HepG2 (cell line): ENCODE measurements around the gene CPT1C. TPM values are rescaled to one million over a fixed set of nuclear protein-coding genes. Genes with fewer than 3 reads are reported as not detected.

Experiments
- ATAC-seq: fragments of 200-7000 bp; cut with Tn5 transposase; 3 replicates; pipeline ENCODE4 v1.9.1; 2020; ENCODE audit warnings: mild to moderate bottlenecking, moderate library complexity
- BruUV-seq: library from RNA; stranded (reverse); fragments of 400-500 nt; replicated peaks from 2 replicates; lab custom pipeline; 2021; lab: Mats Ljungman, UMichigan
- CTCF ChIA-PET: fragments of 300-600 bp; formaldehyde crosslinking; extraction: SDS; loops from one replicate; lab custom pipeline; 2021; ENCODE audit warnings: low total read pairs, inconsistent platforms, low intra/inter-chr PET ratio; lab: Yijun Ruan, JAX
- POLR2A ChIA-PET: fragments of 350-600 bp; sonication (Branson Sonifier 250); formaldehyde crosslinking; loops from one replicate; lab custom pipeline; 2020; ENCODE audit warnings: antibody characterized with exemption, inconsistent platforms; lab: Yijun Ruan, JAX
- DNase-seq: peaks from one replicate; pipeline ENCODE4 v3.0.0-alpha.2; 2015; ENCODE audit warnings: low spot score
- FAIRE-seq: peaks from 3 replicates; lab custom pipeline; 2011; peaks lifted over from hg19 to GRCh38; lab: Jason Lieb, UNC
- H2AFZ ChIP-seq: one replicate; pipeline ENCODE4 v1.6.1; 2011; ENCODE audit warnings: low read length, inconsistent platforms
- H3K27ac ChIP-seq: fragments of 300-600 bp; 3 replicates; pipeline ENCODE4 v1.8.0; 2011; ENCODE audit warnings: mixed run types, mild to moderate bottlenecking, mixed read lengths, low read length, inconsistent platforms; ENCODE audit not compliant: insufficient read depth; ENCODE audit errors: extremely low read length
- H3K27me3 ChIP-seq, 2 experiments: fragments of 200-600 bp in 1 of 2; 2 replicates in 1 of 2; 3 replicates in 1 of 2; pipeline versions ENCODE4 v1.6.0 to v1.8.0; 2011; ENCODE audit warnings: low read length in 2 of 2, mild to moderate bottlenecking in 2 of 2, moderate library complexity in 2 of 2, inconsistent platforms in 1 of 2; ENCODE audit not compliant: insufficient read depth in 2 of 2, control insufficient read depth in 1 of 2
- H3K36me3 ChIP-seq, 2 experiments: fragments of 200-600 bp in 1 of 2; replicated peaks in 1 of 2; 2 replicates in 1 of 2; 3 replicates in 1 of 2; pipeline versions ENCODE4 v1.5.1 to v1.8.0; 2011; ENCODE audit warnings: low read length in 2 of 2, inconsistent platforms in 1 of 2; ENCODE audit not compliant: insufficient read depth in 2 of 2, control insufficient read depth in 1 of 2
- H3K4me1 ChIP-seq: 2 replicates; pipeline ENCODE4 v1.5.1; 2012; ENCODE audit warnings: low read length, inconsistent platforms; ENCODE audit not compliant: insufficient read depth
- H3K4me2 ChIP-seq: 2 replicates; pipeline ENCODE4 v1.6.0; 2011; ENCODE audit warnings: low read depth, low read length, inconsistent platforms
- H3K4me3 ChIP-seq, 3 experiments: fragments of 200-600 bp in 1 of 3; sonication (generic), shearing (Covaris generic) in 1 of 3; replicated peaks in 1 of 3; 2 replicates each; pipeline ENCODE4 v1.5.1; 2011 to 2016; ENCODE audit warnings: low read length in 3 of 3, inconsistent platforms in 2 of 3, low read depth in 2 of 3, mild to moderate bottlenecking in 2 of 3, control low read depth in 1 of 3, mixed read lengths in 1 of 3; ENCODE audit not compliant: insufficient read depth in 1 of 3
- H3K79me2 ChIP-seq: one replicate; pipeline ENCODE4 v1.6.1; 2011; ENCODE audit warnings: low read length, inconsistent platforms; ENCODE audit not compliant: insufficient read depth
- H3K9ac ChIP-seq: 2 replicates; pipeline ENCODE4 v1.6.0; 2011; ENCODE audit warnings: mild to moderate bottlenecking, low read depth, low read length, inconsistent platforms; ENCODE audit not compliant: insufficient read depth
- H3K9me3 ChIP-seq: 2 replicates; pipeline ENCODE4 v1.5.1; 2012; ENCODE audit warnings: mild to moderate bottlenecking, low read length
- H4K20me1 ChIP-seq: 2 replicates; pipeline ENCODE4 v1.6.0; 2011; ENCODE audit warnings: inconsistent platforms, mild to moderate bottlenecking, low read length, moderate library complexity; ENCODE audit not compliant: insufficient read depth
- ARNT2 ChIP-seq: sonication (generic); formaldehyde crosslinking; IDR thresholded peaks from 2 replicates; pipeline ENCODE4 v1.8.0; 2022; ENCODE audit warnings: mild to moderate bottlenecking, low read depth, missing genetic modification reagents, moderate library complexity
- CBFB ChIP-seq: sonication (generic); formaldehyde crosslinking; IDR thresholded peaks from 2 replicates; pipeline ENCODE4 v1.4.0; 2020; ENCODE audit warnings: missing genetic modification reagents
- ESRRA ChIP-seq: sonication (generic); formaldehyde crosslinking; IDR thresholded peaks from 2 replicates; pipeline ENCODE4 v1.5.1; 2020; ENCODE audit warnings: mild to moderate bottlenecking, low read depth, missing genetic modification reagents
- FOXM1 ChIP-seq: sonication (generic); formaldehyde crosslinking; IDR thresholded peaks from 2 replicates; pipeline ENCODE4 v1.5.0; 2020; ENCODE audit warnings: missing genetic modification reagents
- GATAD1 ChIP-seq: IDR thresholded peaks from 2 replicates; pipeline ENCODE4 v1.6.1; 2016; ENCODE audit warnings: missing genetic modification reagents, missing compliant biosample characterization
- HOXA9 ChIP-seq: sonication (generic); formaldehyde crosslinking; IDR thresholded peaks from 2 replicates; pipeline ENCODE4 v1.8.1; 2022; ENCODE audit warnings: missing genetic modification reagents, mild to moderate bottlenecking, moderate library complexity, borderline replicate concordance
- MAZ ChIP-seq, 2 experiments: sonication (generic) in 1 of 2; formaldehyde crosslinking in 1 of 2; IDR thresholded peaks; 2 replicates each; pipeline versions ENCODE4 v1.5.0 to v1.6.1; 2012 to 2020; ENCODE audit warnings: low read depth in 2 of 2, mild to moderate bottlenecking in 2 of 2, borderline replicate concordance in 1 of 2, improper control_type of control experiment in 1 of 2, low read length in 1 of 2, missing genetic modification reagents in 1 of 2, moderate library complexity in 1 of 2
- MXD1 ChIP-seq: sonication (generic); formaldehyde crosslinking; IDR thresholded peaks from 2 replicates; pipeline ENCODE4 v1.4.0; 2020; ENCODE audit warnings: mild to moderate bottlenecking, missing genetic modification reagents
- MXD4 ChIP-seq: IDR thresholded peaks from 2 replicates; pipeline ENCODE4 v1.6.1; 2016; ENCODE audit warnings: mild to moderate bottlenecking, missing biosample characterization, missing genetic modification reagents
- NPAS2 ChIP-seq: sonication (generic); formaldehyde crosslinking; IDR thresholded peaks from 2 replicates; pipeline ENCODE4 v1.8.0; 2022; ENCODE audit warnings: mild to moderate bottlenecking, missing genetic modification reagents, borderline replicate concordance
- PPARG ChIP-seq: conservative IDR thresholded peaks from 2 replicates; pipeline ENCODE4 v1.6.1; 2016; ENCODE audit warnings: missing biosample characterization, missing genetic modification reagents
- RFX1 ChIP-seq: fragments of 450-650 bp; IDR thresholded peaks from 2 replicates; pipeline ENCODE4 v1.6.1; 2017
- SAP130 ChIP-seq: IDR thresholded peaks from 2 replicates; pipeline ENCODE4 v1.6.1; 2016; ENCODE audit warnings: low read depth
- SMAD1 ChIP-seq: sonication (generic); formaldehyde crosslinking; IDR thresholded peaks from 2 replicates; pipeline ENCODE4 v1.4.0; 2020; ENCODE audit warnings: missing genetic modification reagents, low read depth, mild to moderate bottlenecking, borderline replicate concordance
- SMARCC2 ChIP-seq: fragments of 450-650 bp; IDR thresholded peaks from 2 replicates; pipeline ENCODE4 v1.6.1; 2017; ENCODE audit warnings: antibody characterized with exemption, mild to moderate bottlenecking
- SRY ChIP-seq: sonication (generic); formaldehyde crosslinking; IDR thresholded peaks from 2 replicates; pipeline ENCODE4 v1.8.0; 2022; ENCODE audit warnings: mild to moderate bottlenecking, missing genetic modification reagents
- ZNF296 ChIP-seq: sonication (generic); formaldehyde crosslinking; conservative IDR thresholded peaks from 2 replicates; pipeline ENCODE4 v1.5.0; 2020; ENCODE audit warnings: mild to moderate bottlenecking, missing genetic modification reagents
- ZNF3 ChIP-seq: IDR thresholded peaks from 2 replicates; pipeline ENCODE4 v1.7.0; 2017; ENCODE audit warnings: inconsistent platforms
- ZNF44 ChIP-seq: sonication (generic); formaldehyde crosslinking; IDR thresholded peaks from 2 replicates; pipeline ENCODE4 v1.5.1; 2020; ENCODE audit warnings: mild to moderate bottlenecking, missing genetic modification reagents
- ZNF740 ChIP-seq: sonication (generic); formaldehyde crosslinking; IDR thresholded peaks from 2 replicates; pipeline ENCODE4 v1.4.0; 2020; ENCODE audit warnings: missing genetic modification reagents
- ZNF773 ChIP-seq: sonication (generic); formaldehyde crosslinking; IDR thresholded peaks from 2 replicates; pipeline ENCODE4 v1.4.0; 2020; ENCODE audit warnings: missing genetic modification reagents, borderline replicate concordance
- WGBS: methylation state at CpG from one replicate; pipeline ENCODE4 v1.1.6; 2017; ENCODE audit warnings: low lambda C conversion rate; 5-methylcytosine and 5-hydroxymethylcytosine counted together
- in situ Hi-C: cut with HindIII; loops from 2 replicates; pipeline ENCODE4 v1.10.0; 2017; ENCODE audit warnings: low pct_unique_long_range_greater_than_20kb; ENCODE audit not compliant: extremely low pct_ligation_motif_present
- intact Hi-C: fragments of 100-400 bp; cut with micrococcal nuclease; formaldehyde crosslinking; loops from one replicate; pipeline ENCODE4 v1.10.0; 2022; ENCODE audit not compliant: unreplicated experiment
- polyA plus RNA-seq, 8 experiments: library from polyadenylated mRNA; depleted of rRNA in 3 of 8; stranded (reverse) in 7 of 8; unstranded in 1 of 8; fragments of >200 nt; fragmentation: Illumina TruSeq in 4 of 8; extraction: Trizol in 4 of 8; gene quantifications; 2 replicates each; pipeline versions ENCODE4 v1.2.1 to v1.2.3, GENCODE V29; 2011 to 2016; ENCODE audit warnings: low read depth in 4 of 8, missing spikeins in 1 of 8, mixed read lengths in 1 of 8; ENCODE audit not compliant: insufficient read depth in 1 of 8
- total RNA-seq, 5 experiments: library from RNA; depleted of rRNA; stranded (reverse); fragments of >200 nt; fragmentation: Illumina TruSeq; extraction: Trizol; gene quantifications; 2 replicates each; pipeline ENCODE4 v1.2.3, GENCODE V29; 2016; ENCODE audit warnings: low read depth in 1 of 5

The CPT1C gene
- total and polyA plus RNA-seq, 2 of the 13 experiments (the other 11 are each of a cell fraction or from before 2014, with no cell fraction given): 0.18 TPM; not detected in 1

GRCh38 chr19:49680421-49681351, 10.2 kb upstream of the CPT1C start:
- H2AFZ ChIP-seq: no peak overlapping the region
- FAIRE-seq: peak; percentile 71
- in situ Hi-C loops: no loop called here
- ChIA-PET POLR2A (interaction anchor here (1.6 kb wide), 1 partner anchor 185 kb away, joined by 5 read pairs; the partner anchor contains the start of gene RPS11), CTCF (interaction anchor here (0.9 to 1.5 kb wide), 2 partner anchors 9 to 110 kb away, joined by 3 to 5 read pairs; no protein-coding TSS in a partner anchor)
- BruUV-seq: no TSS peak
- peak; percentile 7 for ATAC-seq
- DNase-seq: peak; percentile 70
- H3K79me2 ChIP-seq: peaks cover 42% of the 10 kb centered on the region
- H3K9me3 ChIP-seq: no peaks in the 10 kb centered on the region
- intact Hi-C loops: no loop called here
- no peaks in the 10 kb centered on the region for H3K27me3 ChIP-seq
- H3K9ac ChIP-seq: no peak overlapping the region
- peak overlapping the region; percentile 49 for H3K27ac ChIP-seq
- no peak overlapping the region; a peak in 1 of 6 replicates for H3K4me3 ChIP-seq
- H3K4me2 ChIP-seq: peak overlapping the region; percentile 34
- peaks cover 19 to 48% of the 10 kb centered on the region in 2 experiments for H3K36me3 ChIP-seq
- peaks cover 40% of the 10 kb centered on the region for H4K20me1 ChIP-seq
- H3K4me1 ChIP-seq: peaks cover 39% of the 10 kb centered on the region
- 86% methylated on average over 20 of the region's 40 CpGs for WGBS
- no peak for TF ChIP-seq ZNF740 (CRISPR knock-in tag)
- TF ChIP-seq FOXM1: no peak
- no peak for TF ChIP-seq ZNF44 (CRISPR knock-in tag)
- no peak for TF ChIP-seq ARNT2 (CRISPR knock-in tag)
- TF ChIP-seq MAZ (IDR thresholded peaks at IDR 0.05; ENCODE audit: borderline replicate concordance, low read depth, low read length): peak; percentile 10; the same call in 1 of the 2 replicates
- TF ChIP-seq MAZ (CRISPR knock-in tag; IDR thresholded peaks at IDR 0.05; ENCODE audit: low read depth): no peak
- no peak for TF ChIP-seq ZNF3 (CRISPR knock-in tag)
- 0 out of 2 replicates have a peak, but pooled peaks have one; percentile 36 for TF ChIP-seq MXD4 (CRISPR knock-in tag)
- TF ChIP-seq SMARCC2: no peak
- 0 out of 2 replicates have a peak, but pooled peaks have one; percentile 38 for TF ChIP-seq CBFB
- TF ChIP-seq SRY (CRISPR knock-in tag): 0 out of 2 replicates have a peak, but pooled peaks have one; percentile 25
- no peak for TF ChIP-seq PPARG
- no peak for TF ChIP-seq MXD1 (CRISPR knock-in tag)
- no peak for TF ChIP-seq ZNF296 (CRISPR knock-in tag)
- no peak for TF ChIP-seq ZNF773
- TF ChIP-seq GATAD1 (CRISPR knock-in tag): peak; percentile 63; the same call in 1 of the 2 replicates
- peak; percentile 43; the same call in 1 of the 2 replicates for TF ChIP-seq RFX1
- no peak for TF ChIP-seq SMAD1 (CRISPR knock-in tag)
- no peak for TF ChIP-seq HOXA9 (CRISPR knock-in tag)
- TF ChIP-seq NPAS2 (CRISPR knock-in tag): no peak
- peak; percentile 39; the same call in 1 of the 2 replicates for TF ChIP-seq SAP130 (CRISPR knock-in tag)
- TF ChIP-seq ESRRA: no peak
